PC-3 (cell line): ENCODE measurements around the gene VEZT. TPM values are rescaled to one million over a fixed set of nuclear protein-coding genes. Genes with fewer than 3 reads are reported as not detected.

Experiments used
- ATAC-seq: fragments of 200-7000 bp; cut with Tn5 transposase; 2 replicates; pipeline ENCODE4 v1.9.1; 2020; ENCODE audit warnings: mild to moderate bottlenecking, moderate library complexity
- BruUV-seq: library from RNA; stranded (reverse); fragments of 400-500 nt; replicated peaks from 2 replicates; lab custom pipeline; 2021; lab: Mats Ljungman, UMichigan
- CTCF ChIA-PET: fragments of 300-600 bp; sonication (Branson Sonifier 250); formaldehyde crosslinking; loops from one replicate; lab custom pipeline; 2022; ENCODE audit warnings: antibody characterized with exemption; lab: Charles Lee
- POLR2A ChIA-PET: fragments of 300-600 bp; sonication (Branson Sonifier 250); formaldehyde crosslinking; loops from one replicate; lab custom pipeline; 2022; ENCODE audit warnings: antibody characterized with exemption; ENCODE audit not compliant: unreplicated experiment; lab: Charles Lee
- DNase-seq: peaks from one replicate; pipeline ENCODE4 v3.0.0-alpha.2; 2015
- H2AFZ ChIP-seq: fragments of 300-600 bp; sonication (generic); 2 replicates; pipeline ENCODE4 v1.6.0; 2016; ENCODE audit warnings: antibody characterized with exemption, low read length
- H3F3A ChIP-seq: fragments of 300-600 bp; sonication (generic); one replicate; pipeline ENCODE4 v1.6.0; 2017; ENCODE audit warnings: antibody characterized with exemption, low read length, control low read depth, mild to moderate bottlenecking; ENCODE audit not compliant: unreplicated experiment
- H3K27ac ChIP-seq: fragments of 300-600 bp; sonication (generic); 2 replicates; pipeline ENCODE4 v1.5.1; 2016; ENCODE audit warnings: mild to moderate bottlenecking, low read length
- H3K27me3 ChIP-seq: fragments of 300-600 bp; sonication (generic); 2 replicates; pipeline ENCODE4 v1.6.1; 2016; ENCODE audit warnings: low read length, mixed read lengths
- H3K36me3 ChIP-seq: fragments of 300-600 bp; sonication (generic); 2 replicates; pipeline ENCODE4 v1.6.1; 2016; ENCODE audit warnings: low read depth, mixed run types, low read length, mixed read lengths
- H3K4me1 ChIP-seq: fragments of 300-600 bp; sonication (generic); 2 replicates; pipeline ENCODE4 v1.5.1; 2016; ENCODE audit warnings: low read length; ENCODE audit not compliant: insufficient read depth
- H3K4me2 ChIP-seq: fragments of 300-600 bp; sonication (generic); 2 replicates; pipeline ENCODE4 v1.6.0; 2016; ENCODE audit warnings: low read length
- H3K4me3 ChIP-seq: fragments of 300-600 bp; sonication (generic); 2 replicates; pipeline ENCODE4 v1.5.1; 2016; ENCODE audit warnings: mild to moderate bottlenecking, low read length, mixed read lengths
- H3K79me2 ChIP-seq: fragments of 300-600 bp; sonication (generic); 2 replicates; pipeline ENCODE4 v1.6.1; 2017; ENCODE audit warnings: low read length, mixed read lengths
- H3K9ac ChIP-seq: fragments of 300-600 bp; sonication (generic); 2 replicates; pipeline ENCODE4 v1.6.0; 2016; ENCODE audit warnings: mild to moderate bottlenecking, low read length
- H3K9me2 ChIP-seq: fragments of 300-600 bp; sonication (generic); replicated peaks from 2 replicates; pipeline ENCODE4 v1.6.1; 2016; ENCODE audit warnings: mixed run types, low read length, mixed read lengths
- H3K9me3 ChIP-seq: fragments of 300-600 bp; sonication (generic); 2 replicates; pipeline ENCODE4 v1.6.1; 2016; ENCODE audit warnings: low read length, mixed read lengths
- H4K20me1 ChIP-seq: fragments of 300-600 bp; sonication (generic); 2 replicates; pipeline ENCODE4 v1.6.1; 2016; ENCODE audit warnings: low read length, mixed read lengths
- CTCF ChIP-seq: fragments of 300-600 bp; sonication (generic); conservative IDR thresholded peaks from 2 replicates; pipeline ENCODE4 v1.5.1; 2017; ENCODE audit warnings: antibody characterized with exemption, low read depth, mild to moderate bottlenecking, low read length
- EZH2 ChIP-seq: fragments of 300-600 bp; sonication (generic); IDR thresholded peaks from one replicate; pipeline ENCODE4 v1.6.1; 2017; ENCODE audit warnings: antibody characterized with exemption, mild to moderate bottlenecking, low read length; ENCODE audit not compliant: unreplicated experiment
- EZH2phosphoT487 ChIP-seq: fragments of 300-600 bp; sonication (generic); IDR thresholded peaks from 2 replicates; pipeline ENCODE4 v1.6.1; 2018; ENCODE audit warnings: mild to moderate bottlenecking, antibody characterized with exemption, low read length, borderline replicate concordance
- intact Hi-C: fragments of 100-400 bp; cut with micrococcal nuclease; formaldehyde crosslinking; loops from 2 replicates; pipeline ENCODE4 v1.9.0; 2023
- total RNA-seq: library from RNA; depleted of rRNA; stranded (reverse); fragments of >200 nt; gene quantifications from 2 replicates; pipeline ENCODE4 v1.2.3, GENCODE V29; 2014

The VEZT gene
- total RNA-seq, 1 experiment from 2014 or later = 83.6 TPM

- ChIA-PET POLR2A (no interaction called here), CTCF (no interaction called here)
- no peak overlapping the region for H3K4me3 ChIP-seq
- no peaks in the 10 kb centered on the region for H3F3A ChIP-seq
- TF ChIP-seq EZH2 = no peak
- TF ChIP-seq EZH2phosphoT487 = no peak
- no peak for TF ChIP-seq CTCF
- no peak for DNase-seq
- H3K4me2 ChIP-seq = no peak overlapping the region
- H3K4me1 ChIP-seq = peaks cover 34% of the 10 kb centered on the region
- H3K27me3 ChIP-seq = no peaks in the 10 kb centered on the region
- H2AFZ ChIP-seq = no peak overlapping the region
- no peaks in the 10 kb centered on the region for H3K9me3 ChIP-seq
- no peaks in the 10 kb centered on the region for H3K9me2 ChIP-seq
- no peaks in the 10 kb centered on the region for H4K20me1 ChIP-seq
- ATAC-seq = no peak
- intact Hi-C loops = no loop called here
- peaks cover 84% of the 10 kb centered on the region for H3K79me2 ChIP-seq
- no peak overlapping the region for H3K9ac ChIP-seq
- H3K27ac ChIP-seq = no peak overlapping the region
- H3K36me3 ChIP-seq = no peaks in the 10 kb centered on the region
- BruUV-seq = no TSS peak
Measured at GRCh38 chr12:95197636-95198035, 20.0 kb upstream of the VEZT start.

DNA sequence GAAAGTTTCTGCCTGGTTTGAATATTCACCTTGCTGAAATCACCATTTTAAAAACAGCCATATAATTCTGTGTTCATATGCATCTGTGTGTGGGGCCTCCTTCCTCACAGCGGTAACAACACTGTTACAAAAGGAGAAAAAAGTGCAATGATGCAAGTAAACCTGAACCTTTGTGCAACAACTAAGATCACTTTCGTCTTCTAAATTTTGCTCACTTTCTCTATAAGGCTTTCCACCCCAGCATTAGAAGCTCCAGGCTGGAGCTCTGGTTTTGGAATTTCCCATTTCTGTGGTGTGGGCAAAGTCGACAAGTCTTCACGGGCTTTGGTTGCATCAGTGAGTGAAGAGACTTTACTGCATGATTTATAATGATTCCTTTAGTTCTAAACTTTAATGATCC is 18.7 kb upstream of the VEZT start:
- no peaks in the 10 kb centered on the region for H3K36me3 ChIP-seq
- no peaks in the 10 kb centered on the region for H3K9me2 ChIP-seq
- no peaks in the 10 kb centered on the region for H3F3A ChIP-seq
- H3K4me2 ChIP-seq = no peak overlapping the region
- DNase-seq (no peak), ATAC-seq (no peak)
- intact Hi-C loops = no loop called here
- no peaks in the 10 kb centered on the region for H3K9me3 ChIP-seq
- ChIA-PET CTCF (no interaction called here), POLR2A (interaction anchor here (0.6 kb wide), 1 partner anchor 275 kb away, joined by 12 read pairs; the partner anchor contains the start of gene METAP2)
- no peak overlapping the region for H3K27ac ChIP-seq
- H3K4me3 ChIP-seq = no peak overlapping the region
- no peak overlapping the region for H2AFZ ChIP-seq
- H4K20me1 ChIP-seq = no peaks in the 10 kb centered on the region
- H3K4me1 ChIP-seq = peaks cover 47% of the 10 kb centered on the region
- H3K27me3 ChIP-seq = no peaks in the 10 kb centered on the region
- H3K9ac ChIP-seq = no peak overlapping the region
- H3K79me2 ChIP-seq = peaks cover 90% of the 10 kb centered on the region
- no peak for TF ChIP-seq EZH2
- TF ChIP-seq CTCF = no peak
- TF ChIP-seq EZH2phosphoT487 = no peak
- BruUV-seq = no TSS peak

DNA sequence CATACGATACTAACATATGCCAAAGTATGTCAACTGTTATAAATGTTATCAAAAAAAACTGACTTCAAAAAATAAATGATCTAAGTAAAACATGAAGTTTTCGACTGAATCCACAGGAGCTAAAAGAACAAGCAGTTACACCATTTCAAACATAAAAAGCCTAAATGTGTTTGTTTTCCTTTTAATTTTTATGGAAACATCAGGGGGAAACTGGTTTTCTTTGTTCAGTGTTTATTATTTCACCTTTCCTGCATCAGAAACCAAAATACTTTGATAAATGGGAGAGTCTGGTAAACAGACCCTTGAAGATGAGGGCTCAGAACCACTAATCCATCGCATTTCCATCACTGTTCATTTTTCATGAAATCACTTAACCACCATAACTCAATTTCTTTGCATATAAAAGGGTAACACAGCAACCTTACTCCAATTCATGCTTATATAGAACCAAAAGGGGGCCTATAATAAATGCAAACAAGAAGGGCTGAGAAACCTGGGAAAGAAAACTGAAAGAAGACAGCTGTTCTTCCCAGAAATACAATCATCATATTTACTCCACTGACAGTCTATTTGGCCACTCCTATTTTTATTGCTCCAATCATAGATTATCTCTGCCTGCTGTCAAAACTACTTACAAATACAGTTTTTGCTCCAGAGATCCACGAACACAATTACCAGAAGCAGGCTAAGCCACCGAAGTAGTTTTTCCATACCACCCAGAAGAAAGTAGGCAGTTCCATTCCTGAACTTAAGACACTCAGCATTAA is 17.3 kb upstream of the VEZT start:
- Histone ChIP-seq H3F3A (no peaks in the 10 kb centered on the region), H4K20me1 (no peaks in the 10 kb centered on the region), H3K36me3 (no peaks in the 10 kb centered on the region), H3K27me3 (no peaks in the 10 kb centered on the region), H3K9me3 (no peaks in the 10 kb centered on the region), H3K79me2 (peaks cover 88% of the 10 kb centered on the region), H3K27ac (peak overlapping the region; percentile 95), H3K4me1 (peaks cover 58% of the 10 kb centered on the region), H2AFZ (no peak overlapping the region), H3K4me2 (peak overlapping the region; percentile 82), H3K9me2 (no peaks in the 10 kb centered on the region), H3K4me3 (peak overlapping the region; percentile 60), H3K9ac (peak overlapping the region; percentile 73)
- BruUV-seq = TSS peak; percentile 15
- CTCF ChIA-PET = no interaction called here
- POLR2A ChIA-PET = no interaction called here
- ATAC-seq (no peak), DNase-seq (no peak)
- TF ChIP-seq CTCF (no peak), EZH2phosphoT487 (no peak), EZH2 (no peak)
- intact Hi-C loops = loop anchor here (2.0 kb wide), 1 partner anchor 14 kb away; no protein-coding TSS in a partner anchor
